GM19467 (cell line): ENCODE results near the gene GALNT13.

ENCODE experiments used
- ATAC-seq: cut with Tn5 transposase; IDR thresholded peaks from one replicate; pipeline ENCODE4 v1.9.1; 2021; ENCODE audit warnings: mild to moderate bottlenecking, moderate library complexity; ENCODE audit not compliant: unreplicated experiment

The GALNT13 gene

GRCh38 chr2:153940511-153940910, 68.8 kb downstream of the GALNT13 start:
- ATAC-seq: no peak

GRCh38 chr2:153944800-153945199, 73.1 kb downstream of the GALNT13 start:
- ATAC-seq: no peak

GRCh38 chr2:153946036-153946435, 74.3 kb downstream of the GALNT13 start:
- no peak for ATAC-seq

- no peak for ATAC-seq
Observed at GRCh38 chr2:153953761-153954160, 82.0 kb downstream of the GALNT13 start.

- ATAC-seq: no peak
Observed at GRCh38 chr2:153963256-153963655, 91.5 kb downstream of the GALNT13 start.

GRCh38 chr2:153967248-153967973, 95.7 kb downstream of the GALNT13 start:
- no peak for ATAC-seq

GRCh38 chr2:153971250-153971649, 99.5 kb downstream of the GALNT13 start:
- no peak for ATAC-seq

- ATAC-seq: no peak
Observed at GRCh38 chr2:153971855-153972254, 100.1 kb downstream of the GALNT13 start.

GRCh38 chr2:153972412-153972811, 100.7 kb downstream of the GALNT13 start:
- no peak for ATAC-seq

- no peak for ATAC-seq
Observed at GRCh38 chr2:153986488-153987229, 114.9 kb downstream of the GALNT13 start.

GRCh38 chr2:153990771-153991170, 119.0 kb downstream of the GALNT13 start:
- ATAC-seq: no peak

- ATAC-seq: no peak
Observed at GRCh38 chr2:154013514-154013913, 141.8 kb downstream of the GALNT13 start.

- no peak for ATAC-seq
Observed at GRCh38 chr2:154015233-154015632, 143.5 kb downstream of the GALNT13 start.

- no peak for ATAC-seq
Observed at GRCh38 chr2:154029504-154029903, 157.8 kb downstream of the GALNT13 start.

GRCh38 chr2:154032220-154032619, 160.5 kb downstream of the GALNT13 start:
- ATAC-seq: no peak

GRCh38 chr2:154046493-154046892, 174.8 kb downstream of the GALNT13 start:
- ATAC-seq: no peak

- no peak for ATAC-seq
Observed at GRCh38 chr2:154048905-154049304, 177.2 kb downstream of the GALNT13 start.

- no peak for ATAC-seq
Observed at GRCh38 chr2:154049561-154049960, 177.8 kb downstream of the GALNT13 start.

GRCh38 chr2:154067124-154067523, 195.4 kb downstream of the GALNT13 start:
- ATAC-seq: no peak

GRCh38 chr2:154078926-154079325, 207.2 kb downstream of the GALNT13 start:
- ATAC-seq: no peak

- no peak for ATAC-seq
Observed at GRCh38 chr2:154092571-154092970, 220.8 kb downstream of the GALNT13 start.

- no peak for ATAC-seq
Observed at GRCh38 chr2:154093856-154094255, 222.1 kb downstream of the GALNT13 start.
